K562 (cell line): Measurements from ENCODE around the gene ZMIZ1.

ENCODE experiments used
- CTCF ChIP-seq, 3 experiments: IDR thresholded peaks in 2 of 3; conservative IDR thresholded peaks in 1 of 3; 2 replicates each; pipeline ENCODE4 v1.5.1; 2011 to 2012; ENCODE audit warnings: low read length in 3 of 3, mild to moderate bottlenecking in 3 of 3, control low read depth in 2 of 3, improper control_type of control experiment in 1 of 3, inconsistent platforms in 1 of 3, low read depth in 1 of 3, mixed read lengths in 1 of 3, moderate library complexity in 1 of 3; ENCODE audit not compliant: insufficient read depth in 2 of 3
- ELF4 ChIP-seq: fragments of 450-650 bp; formaldehyde crosslinking; IDR thresholded peaks from 2 replicates; pipeline ENCODE4 v1.4.0; 2022; ENCODE audit warnings: missing genetic modification characterization
- FIP1L1 ChIP-seq: fragments of 200-400 bp; formaldehyde crosslinking; IDR thresholded peaks from 2 replicates; pipeline ENCODE4 v1.6.1; 2018; ENCODE audit warnings: mild to moderate bottlenecking, low read depth, low read length; ENCODE audit not compliant: poor library complexity, severe bottlenecking
- HNRNPK ChIP-seq: fragments of 200-400 bp; formaldehyde crosslinking; IDR thresholded peaks from one replicate; pipeline ENCODE4 v1.6.1; 2018; ENCODE audit warnings: mild to moderate bottlenecking, low read depth, low read length; ENCODE audit not compliant: poor library complexity, severe bottlenecking
- MAX ChIP-seq: sonication (generic); formaldehyde crosslinking; IDR thresholded peaks from 2 replicates; pipeline ENCODE4 v1.9.0; 2022; ENCODE audit warnings: mild to moderate bottlenecking, missing genetic modification reagents
- POLR2G ChIP-seq: fragments of 200-400 bp; formaldehyde crosslinking; IDR thresholded peaks from 2 replicates; pipeline ENCODE4 v1.6.1; 2017; ENCODE audit warnings: low read depth, mild to moderate bottlenecking, antibody characterized with exemption, low read length, moderate library complexity
- RERE ChIP-seq: sonication (generic); formaldehyde crosslinking; IDR thresholded peaks from 2 replicates; pipeline ENCODE4 v1.8.0; 2023; ENCODE audit warnings: missing genetic modification reagents, mild to moderate bottlenecking, borderline replicate concordance
- TFAP4 ChIP-seq: sonication (generic); formaldehyde crosslinking; IDR thresholded peaks from 2 replicates; pipeline ENCODE4 v1.8.0; 2022; ENCODE audit warnings: missing genetic modification reagents, mild to moderate bottlenecking, moderate library complexity, borderline replicate concordance
- ZBTB40 ChIP-seq, 2 experiments: fragments of 450-650 bp in 1 of 2; sonication (generic) in 1 of 2; formaldehyde crosslinking in 1 of 2; IDR thresholded peaks; 2 replicates each; pipeline versions ENCODE4 v1.7.1 to v1.9.0; 2016 to 2022; ENCODE audit warnings: inconsistent platforms in 1 of 2, mild to moderate bottlenecking in 1 of 2, missing genetic modification reagents in 1 of 2
- ZNF780A ChIP-seq: fragments of 250-450 bp; sonication (Bioruptor Pico); IDR thresholded peaks from 2 replicates; pipeline ENCODE4 v1.5.0; 2021; ENCODE audit warnings: mild to moderate bottlenecking
- ZSCAN29 ChIP-seq: fragments of 450-650 bp; IDR thresholded peaks from 2 replicates; pipeline ENCODE4 v1.6.1; 2017

- TF ChIP-seq MAX (no peak), ZSCAN29 (no peak), RERE (CRISPR knock-in tag) (no peak), CTCF (IDR thresholded peaks at IDR 0.05 in 2 of 3, conservative IDR thresholded peaks at IDR 0.05 in 1 of 3; ENCODE audit: insufficient read depth in 2 of 3, low read depth in 1 of 3, low read length in 3 of 3) (no peak), ELF4 (CRISPR knock-in tag) (no peak), FIP1L1 (no peak), POLR2G (no peak; the same call in 1 of the 2 replicates), ZBTB40 (IDR thresholded peaks at IDR 0.05) (no peak), ZBTB40 (CRISPR knock-in tag; IDR thresholded peaks at IDR 0.05) (no peak), TFAP4 (no peak), ZNF780A (CRISPR knock-in tag) (no peak), HNRNPK (no peak)
These were observed 283.5 kb downstream of the ZMIZ1 start for GRCh38 chr10:79352035-79352877.
